ENCODE measurements around the gene TBX21.

DNA sequence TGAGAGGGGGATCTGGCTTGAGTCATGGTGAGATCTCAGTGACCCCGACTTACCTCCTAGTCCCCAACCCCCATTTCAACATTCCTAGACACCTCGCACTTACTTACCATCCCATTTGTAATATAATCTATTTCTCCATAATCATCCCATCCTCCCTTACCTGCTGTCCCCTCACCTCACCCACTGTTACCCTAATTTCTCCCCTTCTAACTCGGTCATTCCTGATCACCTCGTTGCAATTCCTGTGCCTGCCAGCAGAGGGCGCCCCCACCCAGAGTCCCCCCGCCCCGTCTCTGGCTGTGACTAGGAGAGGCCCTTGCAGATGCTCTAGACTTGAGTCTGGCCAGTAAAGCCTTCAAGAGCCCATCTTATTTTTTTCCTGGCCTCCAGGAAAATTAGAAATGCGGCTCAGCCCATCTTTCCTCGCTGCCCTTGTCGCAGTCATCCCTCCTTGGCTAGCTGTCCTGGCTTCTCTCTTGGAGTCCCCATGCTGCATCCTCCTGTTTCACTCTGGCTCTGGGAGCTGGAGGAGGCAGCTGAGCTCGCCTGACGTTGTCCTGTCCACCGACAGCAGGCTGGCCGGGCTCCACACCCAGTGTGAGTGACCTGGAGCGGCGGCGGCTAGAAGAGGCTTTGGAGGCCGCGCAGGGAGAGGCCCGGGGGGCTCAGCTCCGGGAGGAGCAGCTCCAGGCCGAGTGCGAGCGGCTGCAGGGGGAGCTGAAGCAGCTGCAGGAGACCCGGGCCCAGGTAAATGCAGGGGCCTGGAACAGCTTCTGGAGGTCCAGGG lies 34.1 kb upstream of the TBX21 start:
- TF ChIP-seq, protein P1, sequence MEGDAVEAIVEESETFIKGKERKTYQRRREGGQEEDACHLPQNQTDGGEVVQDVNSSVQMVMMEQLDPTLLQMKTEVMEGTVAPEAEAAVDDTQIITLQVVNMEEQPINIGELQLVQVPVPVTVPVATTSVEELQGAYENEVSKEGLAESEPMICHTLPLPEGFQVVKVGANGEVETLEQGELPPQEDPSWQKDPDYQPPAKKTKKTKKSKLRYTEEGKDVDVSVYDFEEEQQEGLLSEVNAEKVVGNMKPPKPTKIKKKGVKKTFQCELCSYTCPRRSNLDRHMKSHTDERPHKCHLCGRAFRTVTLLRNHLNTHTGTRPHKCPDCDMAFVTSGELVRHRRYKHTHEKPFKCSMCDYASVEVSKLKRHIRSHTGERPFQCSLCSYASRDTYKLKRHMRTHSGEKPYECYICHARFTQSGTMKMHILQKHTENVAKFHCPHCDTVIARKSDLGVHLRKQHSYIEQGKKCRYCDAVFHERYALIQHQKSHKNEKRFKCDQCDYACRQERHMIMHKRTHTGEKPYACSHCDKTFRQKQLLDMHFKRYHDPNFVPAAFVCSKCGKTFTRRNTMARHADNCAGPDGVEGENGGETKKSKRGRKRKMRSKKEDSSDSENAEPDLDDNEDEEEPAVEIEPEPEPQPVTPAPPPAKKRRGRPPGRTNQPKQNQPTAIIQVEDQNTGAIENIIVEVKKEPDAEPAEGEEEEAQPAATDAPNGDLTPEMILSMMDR (IDR thresholded peaks at IDR 0.05 in 8 of 11, conservative IDR thresholded peaks at IDR 0.05 in 3 of 11) = peak; percentile 90 to 98 (median 95)
- no peak for TF ChIP-seq POLR2A (IDR thresholded peaks at IDR 0.05)
- peak in 1 of 3 donors; percentile 10 for TF ChIP-seq POLR2AphosphoS5 (IDR thresholded peaks at IDR 0.05)

Data from spleen (tissue), 7 donors.